Smooth muscle cell (in vitro differentiated cells): Measurements from ENCODE around the gene HIC1. TPM values are rescaled to one million over a fixed set of nuclear protein-coding genes. Genes with fewer than 3 reads are reported as not detected.

Experiments used
- DNase-seq: peaks from one replicate; lab custom pipeline; 2025; ENCODE audit not compliant: unreplicated experiment; lab: John Stamatoyannopoulos, UW
- H2AFZ ChIP-seq: fragments of 200-600 bp; sonication (generic); 2 replicates; pipeline ENCODE4 v1.6.0; 2016; ENCODE audit warnings: antibody characterized with exemption, low read depth, mild to moderate bottlenecking
- H3F3A ChIP-seq: fragments of 200-600 bp; sonication (generic); 2 replicates; pipeline ENCODE4 v1.6.0; 2017; ENCODE audit warnings: antibody characterized with exemption, low read depth
- H3K27ac ChIP-seq: fragments of 200-600 bp; sonication (generic); 2 replicates; pipeline ENCODE4 v1.5.1; 2016; ENCODE audit warnings: low read depth, mild to moderate bottlenecking
- H3K27me3 ChIP-seq: fragments of 200-600 bp; sonication (generic); 2 replicates; pipeline ENCODE4 v1.6.1; 2016; ENCODE audit warnings: low read depth, mild to moderate bottlenecking
- H3K36me3 ChIP-seq: fragments of 200-600 bp; sonication (generic); 2 replicates; pipeline ENCODE4 v1.5.1; 2016; ENCODE audit warnings: low read depth
- H3K4me1 ChIP-seq: fragments of 200-600 bp; sonication (generic); 2 replicates; pipeline ENCODE4 v1.5.1; 2016; ENCODE audit warnings: low read depth
- H3K4me2 ChIP-seq: fragments of 200-600 bp; sonication (generic); 2 replicates; pipeline ENCODE4 v1.6.0; 2016; ENCODE audit warnings: mild to moderate bottlenecking
- H3K4me3 ChIP-seq: fragments of 200-600 bp; sonication (generic); 2 replicates; pipeline ENCODE4 v1.5.1; 2016; ENCODE audit warnings: mild to moderate bottlenecking
- H3K79me2 ChIP-seq: fragments of 200-600 bp; sonication (generic); 2 replicates; pipeline ENCODE4 v1.6.0; 2016; ENCODE audit warnings: low read depth, mild to moderate bottlenecking
- H3K9ac ChIP-seq: fragments of 200-600 bp; sonication (generic); 2 replicates; pipeline ENCODE4 v1.6.0; 2016; ENCODE audit warnings: low read depth
- H3K9me3 ChIP-seq: fragments of 200-600 bp; sonication (generic); replicated peaks from 2 replicates; pipeline ENCODE4 v1.5.1; 2016; ENCODE audit warnings: low read depth
- H4K20me1 ChIP-seq: fragments of 200-600 bp; sonication (generic); 2 replicates; pipeline ENCODE4 v1.6.0; 2016; ENCODE audit warnings: low read depth
- CTCF ChIP-seq: fragments of 200-600 bp; sonication (generic); IDR thresholded peaks from 2 replicates; pipeline ENCODE4 v1.5.1; 2017; ENCODE audit warnings: borderline replicate concordance, mild to moderate bottlenecking, antibody characterized with exemption; ENCODE audit not compliant: insufficient read depth, poor library complexity, severe bottlenecking
- WGBS: methylation state at CpG from one replicate; pipeline ENCODE4 v1.1.7; 2016; ENCODE audit warnings: low lambda C conversion rate; 5-methylcytosine and 5-hydroxymethylcytosine counted together
- polyA plus RNA-seq: library from polyadenylated mRNA; unstranded; fragments of >200 nt; fragmentation: Nextera tagmentation; extraction: Ambion mirVana; gene quantifications from 2 replicates; pipeline ENCODE4 v1.2.1, GENCODE V29; 2016
- total RNA-seq: library from RNA; depleted of rRNA; stranded (reverse); fragments of >200 nt; gene quantifications from 2 replicates; pipeline ENCODE4 v1.2.3, GENCODE V29; 2014

HIC1 gene
- total and polyA plus RNA-seq, 2 experiments from 2014 or later: 2.9 to 5.2 TPM

GRCh38 chr17:2086306-2086705, 31.4 kb downstream of the HIC1 start:
- Histone ChIP-seq H3K9ac (no peak overlapping the region), H3K4me1 (peaks cover 11% of the 10 kb centered on the region), H2AFZ (no peak overlapping the region), H4K20me1 (no peaks in the 10 kb centered on the region), H3K4me2 (no peak overlapping the region), H3K36me3 (no peaks in the 10 kb centered on the region), H3F3A (peaks cover 35% of the 10 kb centered on the region), H3K79me2 (no peaks in the 10 kb centered on the region), H3K27ac (no peak overlapping the region), H3K4me3 (no peak overlapping the region), H3K27me3 (no peaks in the 10 kb centered on the region), H3K9me3 (no peaks in the 10 kb centered on the region)
- 94% methylated on average over 3 of the region's 3 CpGs for WGBS
- no peak for TF ChIP-seq CTCF
- no peak for DNase-seq

GRCh38 chr17:2087597-2088211, 32.8 kb downstream of the HIC1 start:
- no peak for DNase-seq
- no peak overlapping the region for H2AFZ ChIP-seq
- H4K20me1 ChIP-seq: no peaks in the 10 kb centered on the region
- no peak overlapping the region for H3K4me3 ChIP-seq
- H3K4me1 ChIP-seq: peaks cover 13% of the 10 kb centered on the region
- whole genome bisulfite sequencing: 77% methylated on average over 10 of the region's 10 CpGs
- no peaks in the 10 kb centered on the region for H3K79me2 ChIP-seq
- H3K27me3 ChIP-seq: no peaks in the 10 kb centered on the region
- H3K9ac ChIP-seq: no peak overlapping the region
- H3K4me2 ChIP-seq: no peak overlapping the region
- H3K9me3 ChIP-seq: no peaks in the 10 kb centered on the region
- no peaks in the 10 kb centered on the region for H3K36me3 ChIP-seq
- no peak for TF ChIP-seq CTCF
- peak overlapping the region; percentile 19 for H3K27ac ChIP-seq
- H3F3A ChIP-seq: peaks cover 38% of the 10 kb centered on the region

GRCh38 chr17:2089021-2089422, 34.1 kb downstream of the HIC1 start:
- 31% methylated on average over 8 of the region's 8 CpGs for WGBS
- H3K36me3 ChIP-seq: no peaks in the 10 kb centered on the region
- no peaks in the 10 kb centered on the region for H3K79me2 ChIP-seq
- no peak for TF ChIP-seq CTCF
- peaks cover 31% of the 10 kb centered on the region for H3F3A ChIP-seq
- peak overlapping the region; percentile 5 for H3K4me3 ChIP-seq
- no peaks in the 10 kb centered on the region for H4K20me1 ChIP-seq
- peak overlapping the region; percentile 31 for H3K9ac ChIP-seq
- H3K9me3 ChIP-seq: no peaks in the 10 kb centered on the region
- H3K27ac ChIP-seq: peak overlapping the region; percentile 69
- no peak for DNase-seq
- H3K27me3 ChIP-seq: no peaks in the 10 kb centered on the region
- peak overlapping the region; percentile 64 for H3K4me2 ChIP-seq
- H3K4me1 ChIP-seq: peaks cover 13% of the 10 kb centered on the region
- no peak overlapping the region for H2AFZ ChIP-seq

- H4K20me1 ChIP-seq: no peaks in the 10 kb centered on the region
- no peak for DNase-seq
- peaks cover 18% of the 10 kb centered on the region for H3K4me1 ChIP-seq
- no peaks in the 10 kb centered on the region for H3K79me2 ChIP-seq
- H3K27me3 ChIP-seq: no peaks in the 10 kb centered on the region
- no peaks in the 10 kb centered on the region for H3K9me3 ChIP-seq
- H3K9ac ChIP-seq: no peak overlapping the region
- peak overlapping the region; percentile 79 for H3K27ac ChIP-seq
- H3K36me3 ChIP-seq: no peaks in the 10 kb centered on the region
- no peak overlapping the region for H2AFZ ChIP-seq
- peaks cover 24% of the 10 kb centered on the region for H3F3A ChIP-seq
- H3K4me3 ChIP-seq: no peak overlapping the region
- no peak for TF ChIP-seq CTCF
- H3K4me2 ChIP-seq: peak overlapping the region; percentile 72
- 73% methylated on average over 9 of the region's 9 CpGs for WGBS
Measured at GRCh38 chr17:2090210-2090641, 35.3 kb downstream of the HIC1 start.
